ENCODE measurements around the gene OGN. TPM values are rescaled to one million over a fixed set of nuclear protein-coding genes. Genes with fewer than 3 reads are reported as not detected.

The OGN gene
- total RNA-seq, 1 donor, result 0.36 TPM

GRCh38 chr9:92408747-92409478 is 4.5 kb upstream of the OGN start:
- TF ChIP-seq CTCF (IDR thresholded peaks at IDR 0.05; ENCODE audit: extremely low read depth, low read depth, low read length), result no peak
- Histone ChIP-seq H3K27ac (ENCODE audit: low read depth, low read length) (no peak overlapping the region), H3K27me3 (ENCODE audit: insufficient read depth, low read length) (no peaks in the 10 kb centered on the region), H3K79me2 (ENCODE audit: insufficient read depth, low read length) (no peaks in the 10 kb centered on the region), H2AFZ (ENCODE audit: low read length) (no peak overlapping the region), H3K4me1 (ENCODE audit: insufficient read depth, low read length) (peaks cover 11% of the 10 kb centered on the region), H3K36me3 (ENCODE audit: insufficient read depth, low read length) (no peaks in the 10 kb centered on the region), H3K4me3 (ENCODE audit: insufficient read depth, low read length) (no peak overlapping the region), H3K4me2 (ENCODE audit: insufficient read depth, low read length) (no peak overlapping the region), H3K9me3 (ENCODE audit: low read depth, low read length) (no peaks in the 10 kb centered on the region), H4K20me1 (ENCODE audit: insufficient read depth, low read length) (no peaks in the 10 kb centered on the region)
- DNase-seq (ENCODE audit: insufficient read length, low spot score, missing footprints), result no peak

- Histone ChIP-seq H3K27ac (ENCODE audit: low read depth, low read length) (no peak overlapping the region), H3K4me2 (ENCODE audit: insufficient read depth, low read length) (no peak overlapping the region), H3K4me1 (ENCODE audit: insufficient read depth, low read length) (peaks cover 11% of the 10 kb centered on the region), H4K20me1 (ENCODE audit: insufficient read depth, low read length) (no peaks in the 10 kb centered on the region), H3K9me3 (ENCODE audit: low read depth, low read length) (no peaks in the 10 kb centered on the region), H3K4me3 (ENCODE audit: insufficient read depth, low read length) (no peak overlapping the region), H3K36me3 (ENCODE audit: insufficient read depth, low read length) (no peaks in the 10 kb centered on the region), H2AFZ (ENCODE audit: low read length) (no peak overlapping the region), H3K79me2 (ENCODE audit: insufficient read depth, low read length) (no peaks in the 10 kb centered on the region), H3K27me3 (ENCODE audit: insufficient read depth, low read length) (no peaks in the 10 kb centered on the region)
- DNase-seq (ENCODE audit: insufficient read length, low spot score, missing footprints), result no peak
- no peak for TF ChIP-seq CTCF (IDR thresholded peaks at IDR 0.05; ENCODE audit: extremely low read depth, low read depth, low read length)
Measured at GRCh38 chr9:92407818-92408217, 3.4 kb upstream of the OGN start.

- no peak for TF ChIP-seq CTCF (IDR thresholded peaks at IDR 0.05; ENCODE audit: extremely low read depth, low read depth, low read length)
- peaks cover 11% of the 10 kb centered on the region for H3K4me1 ChIP-seq (ENCODE audit: insufficient read depth, low read length)
Measured at GRCh38 chr9:92406477-92406876, 2.1 kb upstream of the OGN start.

GRCh38 chr9:92405818-92406217 is 1.4 kb upstream of the OGN start:
- H3K4me1 ChIP-seq (ENCODE audit: insufficient read depth, low read length), result peaks cover 11% of the 10 kb centered on the region
- H2AFZ ChIP-seq (ENCODE audit: low read length), result no peak overlapping the region
- H3K27me3 ChIP-seq (ENCODE audit: insufficient read depth, low read length), result no peaks in the 10 kb centered on the region
- no peak for TF ChIP-seq CTCF (IDR thresholded peaks at IDR 0.05; ENCODE audit: extremely low read depth, low read depth, low read length)
- no peak overlapping the region for H3K4me3 ChIP-seq (ENCODE audit: insufficient read depth, low read length)
- no peak for DNase-seq (ENCODE audit: insufficient read length, low spot score, missing footprints)
- H3K4me2 ChIP-seq (ENCODE audit: insufficient read depth, low read length), result no peak overlapping the region
- no peaks in the 10 kb centered on the region for H3K79me2 ChIP-seq (ENCODE audit: insufficient read depth, low read length)
- H3K36me3 ChIP-seq (ENCODE audit: insufficient read depth, low read length), result no peaks in the 10 kb centered on the region
- H3K9me3 ChIP-seq (ENCODE audit: low read depth, low read length), result no peaks in the 10 kb centered on the region
- H3K27ac ChIP-seq (ENCODE audit: low read depth, low read length), result no peak overlapping the region
- no peaks in the 10 kb centered on the region for H4K20me1 ChIP-seq (ENCODE audit: insufficient read depth, low read length)

More at GRCh38 chr9:92406477-92406876, 2.1 kb upstream of the OGN start:
- H3K36me3 ChIP-seq (ENCODE audit: insufficient read depth, low read length), result no peaks in the 10 kb centered on the region
- no peak for DNase-seq (ENCODE audit: insufficient read length, low spot score, missing footprints)
- no peak overlapping the region for H3K4me3 ChIP-seq (ENCODE audit: insufficient read depth, low read length)
- peak overlapping the region; percentile 12 for H3K4me2 ChIP-seq (ENCODE audit: insufficient read depth, low read length)
- no peaks in the 10 kb centered on the region for H4K20me1 ChIP-seq (ENCODE audit: insufficient read depth, low read length)
- no peaks in the 10 kb centered on the region for H3K79me2 ChIP-seq (ENCODE audit: insufficient read depth, low read length)
- no peaks in the 10 kb centered on the region for H3K9me3 ChIP-seq (ENCODE audit: low read depth, low read length)
- no peaks in the 10 kb centered on the region for H3K27me3 ChIP-seq (ENCODE audit: insufficient read depth, low read length)
- peak overlapping the region; percentile 49 for H2AFZ ChIP-seq (ENCODE audit: low read length)
- no peak overlapping the region for H3K27ac ChIP-seq (ENCODE audit: low read depth, low read length)

Data from osteoblast (primary cell).